GM12878 (cell line): ENCODE measurements around the gene NUMB.

Source experiments
- CBFB ChIP-seq: IDR thresholded peaks from 2 replicates; pipeline ENCODE4 v1.6.1; 2016; ENCODE audit warnings: antibody characterized with exemption, low read depth
- POLR2A ChIP-seq: IDR thresholded peaks from 2 replicates; pipeline ENCODE4 v1.6.1; 2011; ENCODE audit warnings: low read depth, mild to moderate bottlenecking, low read length
- RELA ChIP-seq: fragments of 450-650 bp; IDR thresholded peaks from 2 replicates; pipeline ENCODE4 v1.8.0; 2014; ENCODE audit warnings: borderline replicate concordance; ENCODE audit not compliant: partially characterized antibody
- TF ChIP-seq, protein P1 (sequence below), 3 experiments: IDR thresholded peaks in 2 of 3; conservative IDR thresholded peaks in 1 of 3; 2 replicates each; pipeline ENCODE4 v1.5.1; 2011; ENCODE audit warnings: low read depth in 3 of 3, low read length in 3 of 3, mild to moderate bottlenecking in 3 of 3, control low read depth in 2 of 3, moderate library complexity in 2 of 3, inconsistent platforms in 1 of 3, mixed read lengths in 1 of 3; ENCODE audit not compliant: control insufficient read depth in 2 of 3, insufficient read depth in 1 of 3; ENCODE audit errors: extremely low read depth in 1 of 3

DNA sequence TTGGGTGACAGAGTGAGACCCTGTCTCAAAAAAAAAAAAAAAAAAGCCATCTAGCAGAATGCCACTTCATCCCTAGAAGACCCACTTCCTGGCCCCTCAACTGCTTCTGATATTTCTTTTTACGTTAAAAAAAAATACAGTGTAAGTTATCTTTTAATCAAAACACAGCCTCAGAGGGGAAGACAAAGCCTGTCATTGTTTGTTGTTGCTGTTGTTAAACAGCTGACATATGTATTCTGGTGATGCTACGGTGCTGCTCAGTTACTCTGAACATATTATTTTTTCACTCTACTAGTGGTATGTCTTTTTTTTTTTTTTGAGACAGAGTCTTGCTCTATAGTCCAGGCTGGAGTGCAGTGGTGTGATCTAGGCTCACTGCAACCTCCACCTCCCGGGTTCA lies 145.7 kb downstream of the NUMB start:
- TF ChIP-seq POLR2A, result no peak
- TF ChIP-seq, protein P1, sequence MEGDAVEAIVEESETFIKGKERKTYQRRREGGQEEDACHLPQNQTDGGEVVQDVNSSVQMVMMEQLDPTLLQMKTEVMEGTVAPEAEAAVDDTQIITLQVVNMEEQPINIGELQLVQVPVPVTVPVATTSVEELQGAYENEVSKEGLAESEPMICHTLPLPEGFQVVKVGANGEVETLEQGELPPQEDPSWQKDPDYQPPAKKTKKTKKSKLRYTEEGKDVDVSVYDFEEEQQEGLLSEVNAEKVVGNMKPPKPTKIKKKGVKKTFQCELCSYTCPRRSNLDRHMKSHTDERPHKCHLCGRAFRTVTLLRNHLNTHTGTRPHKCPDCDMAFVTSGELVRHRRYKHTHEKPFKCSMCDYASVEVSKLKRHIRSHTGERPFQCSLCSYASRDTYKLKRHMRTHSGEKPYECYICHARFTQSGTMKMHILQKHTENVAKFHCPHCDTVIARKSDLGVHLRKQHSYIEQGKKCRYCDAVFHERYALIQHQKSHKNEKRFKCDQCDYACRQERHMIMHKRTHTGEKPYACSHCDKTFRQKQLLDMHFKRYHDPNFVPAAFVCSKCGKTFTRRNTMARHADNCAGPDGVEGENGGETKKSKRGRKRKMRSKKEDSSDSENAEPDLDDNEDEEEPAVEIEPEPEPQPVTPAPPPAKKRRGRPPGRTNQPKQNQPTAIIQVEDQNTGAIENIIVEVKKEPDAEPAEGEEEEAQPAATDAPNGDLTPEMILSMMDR (IDR thresholded peaks at IDR 0.05 in 2 of 3, conservative IDR thresholded peaks at IDR 0.05 in 1 of 3; ENCODE audit: control insufficient read depth in 2 of 3, extremely low read depth in 1 of 3, insufficient read depth in 1 of 3, low read depth in 3 of 3, low read length in 3 of 3), result no peak
- no peak for TF ChIP-seq CBFB
- no peak for TF ChIP-seq RELA
